ENCODE results near the gene PRKCZ. TPM values are rescaled to one million over a fixed set of nuclear protein-coding genes. Genes with fewer than 3 reads are reported as not detected.

PRKCZ gene
- total RNA-seq, 1 donor from 2014 or later, result 1.3 TPM

DNA sequence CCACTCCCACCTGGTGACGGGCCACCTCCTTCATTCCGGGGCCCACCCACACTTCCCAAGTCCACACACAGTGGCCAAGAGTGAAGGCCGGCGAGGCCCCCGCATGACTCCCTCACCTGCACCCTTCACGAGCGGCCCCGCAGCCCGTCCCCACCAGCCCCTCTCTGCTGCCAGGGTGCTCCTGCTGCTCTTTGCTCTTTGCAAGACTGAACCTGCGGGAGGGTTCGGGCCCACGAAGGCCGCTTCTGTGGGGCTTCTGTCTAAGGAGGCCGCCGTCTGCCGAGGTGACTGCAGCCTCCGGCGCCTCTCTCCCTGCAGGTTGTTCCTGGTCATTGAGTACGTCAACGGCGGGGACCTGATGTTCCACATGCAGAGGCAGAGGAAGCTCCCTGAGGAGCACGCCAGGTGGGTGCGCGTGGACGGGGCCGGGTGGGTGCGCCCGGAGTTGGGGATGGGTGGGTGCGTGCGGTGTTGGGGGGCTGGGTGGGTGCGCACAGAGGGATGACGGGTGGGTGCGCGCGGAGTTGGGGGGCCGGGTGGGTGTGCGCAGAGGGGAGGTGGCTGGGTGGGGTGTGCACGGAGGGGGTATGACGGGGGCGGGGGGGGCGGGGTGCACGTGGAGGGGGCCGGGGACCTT, 119.1 kb downstream of the PRKCZ start:
- TF ChIP-seq, protein P1, sequence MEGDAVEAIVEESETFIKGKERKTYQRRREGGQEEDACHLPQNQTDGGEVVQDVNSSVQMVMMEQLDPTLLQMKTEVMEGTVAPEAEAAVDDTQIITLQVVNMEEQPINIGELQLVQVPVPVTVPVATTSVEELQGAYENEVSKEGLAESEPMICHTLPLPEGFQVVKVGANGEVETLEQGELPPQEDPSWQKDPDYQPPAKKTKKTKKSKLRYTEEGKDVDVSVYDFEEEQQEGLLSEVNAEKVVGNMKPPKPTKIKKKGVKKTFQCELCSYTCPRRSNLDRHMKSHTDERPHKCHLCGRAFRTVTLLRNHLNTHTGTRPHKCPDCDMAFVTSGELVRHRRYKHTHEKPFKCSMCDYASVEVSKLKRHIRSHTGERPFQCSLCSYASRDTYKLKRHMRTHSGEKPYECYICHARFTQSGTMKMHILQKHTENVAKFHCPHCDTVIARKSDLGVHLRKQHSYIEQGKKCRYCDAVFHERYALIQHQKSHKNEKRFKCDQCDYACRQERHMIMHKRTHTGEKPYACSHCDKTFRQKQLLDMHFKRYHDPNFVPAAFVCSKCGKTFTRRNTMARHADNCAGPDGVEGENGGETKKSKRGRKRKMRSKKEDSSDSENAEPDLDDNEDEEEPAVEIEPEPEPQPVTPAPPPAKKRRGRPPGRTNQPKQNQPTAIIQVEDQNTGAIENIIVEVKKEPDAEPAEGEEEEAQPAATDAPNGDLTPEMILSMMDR (IDR thresholded peaks at IDR 0.05), result no peak
- H3K4me1 ChIP-seq, result no peaks in the 10 kb centered on the region
- H3K9me3 ChIP-seq, result no peaks in the 10 kb centered on the region
- H3K36me3 ChIP-seq, result no peaks in the 10 kb centered on the region
- no peak for DNase-seq (ENCODE audit: low spot score in 2 of 2)
- intact Hi-C loops (cut with DNase I), result no loop called here
- H3K27ac ChIP-seq, result no peak overlapping the region
- H3K27me3 ChIP-seq, result no peaks in the 10 kb centered on the region
- no peak overlapping the region for H3K4me3 ChIP-seq

DNA sequence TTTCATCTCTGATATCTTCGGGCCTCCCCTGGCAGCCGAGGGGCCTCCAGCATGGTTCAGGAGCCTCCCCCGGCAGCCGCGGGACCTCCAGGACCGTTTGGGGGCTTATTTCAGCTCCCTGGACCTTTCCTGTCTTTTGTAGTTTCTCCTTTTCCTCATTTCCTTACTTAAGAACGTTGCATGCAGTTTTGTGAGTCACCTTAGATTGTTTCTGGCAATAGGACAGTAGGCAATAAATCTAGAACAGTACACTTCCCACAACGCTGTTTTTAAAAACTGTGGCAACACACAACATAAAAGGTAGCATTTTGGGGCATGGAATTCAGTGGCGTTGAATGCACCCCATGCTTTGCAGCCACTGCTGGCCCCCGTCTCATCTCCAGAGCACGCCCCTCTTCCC, 120.0 kb downstream of the PRKCZ start:
- no peaks in the 10 kb centered on the region for H3K27me3 ChIP-seq
- H3K36me3 ChIP-seq, result no peaks in the 10 kb centered on the region
- TF ChIP-seq, protein P1 (IDR thresholded peaks at IDR 0.05), result no peak
- H3K4me1 ChIP-seq, result no peaks in the 10 kb centered on the region
- no peaks in the 10 kb centered on the region for H3K9me3 ChIP-seq
- intact Hi-C loops (cut with DNase I), result no loop called here
- H3K27ac ChIP-seq, result no peak overlapping the region
- no peak for DNase-seq (ENCODE audit: low spot score in 2 of 2)
- H3K4me3 ChIP-seq, result no peak overlapping the region

DNA sequence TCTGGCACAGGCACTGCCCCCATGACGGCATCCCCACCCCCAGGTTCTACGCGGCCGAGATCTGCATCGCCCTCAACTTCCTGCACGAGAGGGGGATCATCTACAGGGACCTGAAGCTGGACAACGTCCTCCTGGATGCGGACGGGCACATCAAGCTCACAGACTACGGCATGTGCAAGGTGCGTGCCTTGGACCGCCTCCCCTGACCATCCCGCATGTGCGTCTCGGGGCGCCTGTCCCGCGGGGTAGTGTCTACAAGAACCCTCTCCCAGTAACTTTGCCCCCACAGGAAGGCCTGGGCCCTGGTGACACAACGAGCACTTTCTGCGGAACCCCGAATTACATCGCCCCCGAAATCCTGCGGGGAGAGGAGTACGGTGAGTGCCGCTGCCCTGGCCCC, 121.8 kb downstream of the PRKCZ start:
- no peak for DNase-seq (ENCODE audit: low spot score in 2 of 2)
- TF ChIP-seq, protein P1 (IDR thresholded peaks at IDR 0.05), result no peak
- Histone ChIP-seq H3K4me3 (no peak overlapping the region), H3K27me3 (no peaks in the 10 kb centered on the region), H3K27ac (no peak overlapping the region), H3K36me3 (no peaks in the 10 kb centered on the region), H3K4me1 (no peaks in the 10 kb centered on the region), H3K9me3 (no peaks in the 10 kb centered on the region)
- intact Hi-C loops (cut with DNase I), result no loop called here

DNA sequence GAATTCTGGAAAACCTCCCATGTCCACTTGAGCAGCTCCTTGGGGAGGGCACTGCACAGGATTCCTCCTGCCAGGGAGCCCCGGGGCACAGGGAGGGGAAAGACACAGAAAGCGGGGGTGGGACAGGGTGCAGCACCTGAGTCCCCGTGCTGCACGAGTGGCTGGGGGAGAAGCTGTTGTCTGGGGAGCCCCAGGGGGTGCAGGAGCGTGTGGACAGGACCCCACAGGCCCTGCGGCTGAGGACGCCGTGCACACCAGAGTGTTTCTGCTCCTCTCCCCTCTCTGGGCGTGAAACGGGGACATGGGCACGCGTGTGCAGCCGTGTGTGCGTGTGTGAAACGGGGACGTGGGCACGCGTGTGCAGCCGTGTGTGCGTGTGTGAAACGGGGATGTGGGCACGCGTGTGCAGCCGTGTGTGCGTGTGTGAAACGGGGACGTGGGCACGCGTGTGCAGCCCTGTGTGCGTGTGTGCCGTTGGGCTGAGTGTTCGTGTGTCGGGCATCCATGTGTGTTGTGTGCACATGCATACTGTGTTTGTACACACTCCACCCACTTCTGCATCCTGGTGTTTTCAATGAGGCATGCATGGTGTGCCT, 122.4 kb downstream of the PRKCZ start:
- no peaks in the 10 kb centered on the region for H3K4me1 ChIP-seq
- H3K9me3 ChIP-seq, result no peaks in the 10 kb centered on the region
- intact Hi-C loops (cut with DNase I), result no loop called here
- no peak for DNase-seq (ENCODE audit: low spot score in 2 of 2)
- H3K27me3 ChIP-seq, result no peaks in the 10 kb centered on the region
- H3K36me3 ChIP-seq, result no peaks in the 10 kb centered on the region
- no peak overlapping the region for H3K27ac ChIP-seq
- no peak overlapping the region for H3K4me3 ChIP-seq
- TF ChIP-seq, protein P1 (IDR thresholded peaks at IDR 0.05), result no peak

DNA sequence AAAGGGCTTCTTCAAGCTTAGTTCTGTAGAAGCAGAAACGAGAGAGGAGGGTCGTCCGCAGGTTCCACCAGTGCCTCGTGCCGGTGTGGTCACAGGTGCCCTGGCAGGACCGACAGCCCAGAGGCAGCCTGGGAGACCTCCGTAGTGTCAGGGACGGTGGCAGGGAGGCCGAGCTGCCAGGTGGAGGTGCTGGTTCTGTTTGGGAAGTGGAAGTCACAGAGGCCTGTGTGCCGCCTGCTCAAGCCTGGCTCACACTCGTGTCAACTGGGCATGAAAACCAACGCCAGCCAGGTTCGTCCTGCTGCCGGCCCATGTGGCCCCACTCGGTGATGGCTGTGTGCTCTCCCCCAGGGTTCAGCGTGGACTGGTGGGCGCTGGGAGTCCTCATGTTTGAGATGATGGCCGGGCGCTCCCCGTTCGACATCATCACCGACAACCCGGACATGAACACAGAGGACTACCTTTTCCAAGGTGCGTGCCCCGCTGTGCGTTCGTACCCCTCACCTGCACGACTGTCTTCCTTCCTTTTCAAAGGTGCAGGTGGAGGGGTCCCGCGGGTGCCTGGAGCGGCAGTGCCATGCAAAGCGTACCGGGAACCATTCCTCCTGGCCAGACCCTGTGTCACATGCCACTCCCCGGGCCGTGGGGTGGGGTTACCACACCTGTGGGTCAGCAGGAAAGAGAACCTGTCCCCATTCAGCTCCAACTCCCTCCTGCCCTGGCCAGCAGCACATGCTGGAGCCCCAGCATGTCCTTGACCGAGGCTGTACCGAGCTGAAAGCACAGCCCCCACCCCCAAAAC, 123.5 kb downstream of the PRKCZ start:
- Histone ChIP-seq H3K36me3 (no peaks in the 10 kb centered on the region), H3K27me3 (no peaks in the 10 kb centered on the region), H3K4me1 (no peaks in the 10 kb centered on the region), H3K27ac (no peak overlapping the region), H3K4me3 (peak overlapping the region in 1 of 2 donors; percentile 61), H3K9me3 (no peaks in the 10 kb centered on the region)
- TF ChIP-seq, protein P1 (IDR thresholded peaks at IDR 0.05), result no peak
- intact Hi-C loops (cut with DNase I), result loop anchor here (1.0 to 2.0 kb wide), 2 partner anchors 41 to 229 kb away; no protein-coding TSS in a partner anchor
- no peak for DNase-seq (ENCODE audit: low spot score in 2 of 2)

Measured in ascending aorta (tissue), 2 donors.